Endothelial cell of umbilical vein (primary cell): ENCODE data around the gene UBR3. TPM values are rescaled to one million over a fixed set of nuclear protein-coding genes. Genes with fewer than 3 reads are reported as not detected.

Experiments
- BruUV-seq: library from RNA; stranded (reverse); fragments of 400-500 nt; replicated peaks from 2 replicates; lab custom pipeline; 2021; lab: Mats Ljungman, UMichigan
- CTCF ChIA-PET: fragments of 300-600, 350-600 bp; sonication (Branson Sonifier 250); formaldehyde crosslinking; loops from one replicate; lab custom pipeline; 2021; ENCODE audit warnings: antibody characterized with exemption, inconsistent platforms; lab: Charles Lee
- POLR2A ChIA-PET: fragments of 300-600, 350-600 bp; sonication (Branson Sonifier 250); formaldehyde crosslinking; loops from one replicate; lab custom pipeline; 2021; ENCODE audit warnings: antibody characterized with exemption, inconsistent platforms; lab: Charles Lee
- DNase-seq: peaks from one replicate; pipeline ENCODE4 v3.0.0-alpha.2; 2011; ENCODE audit warnings: low read depth, low spot score
- FAIRE-seq: peaks from 2 replicates; lab custom pipeline; 2011; peaks lifted over from hg19 to GRCh38; lab: Jason Lieb, UNC
- H2AFZ ChIP-seq: 2 replicates; pipeline ENCODE4 v1.6.0; 2012; ENCODE audit warnings: low read depth, low read length, control low read depth, inconsistent platforms
- H3K27ac ChIP-seq: 2 replicates; pipeline ENCODE4 v1.5.1; 2011; ENCODE audit warnings: low read depth, mild to moderate bottlenecking, control low read depth, low read length, moderate library complexity; ENCODE audit not compliant: insufficient read depth
- H3K27me3 ChIP-seq, 2 experiments: 2 replicates each; pipeline versions ENCODE4 v1.6.0 to v1.6.1; 2011; ENCODE audit warnings: low read length in 2 of 2, mixed read lengths in 1 of 2; ENCODE audit not compliant: control insufficient read depth in 2 of 2, insufficient read depth in 2 of 2
- H3K36me3 ChIP-seq, 2 experiments: 2 replicates in 1 of 2; 3 replicates in 1 of 2; pipeline ENCODE4 v1.5.1; 2011; ENCODE audit warnings: low read length in 2 of 2, mild to moderate bottlenecking in 1 of 2, moderate library complexity in 1 of 2; ENCODE audit not compliant: control insufficient read depth in 2 of 2, insufficient read depth in 2 of 2; ENCODE audit errors: extremely low read depth in 1 of 2
- H3K4me1 ChIP-seq: 3 replicates; pipeline ENCODE4 v1.5.1; 2011; ENCODE audit warnings: mild to moderate bottlenecking, low read length; ENCODE audit not compliant: control insufficient read depth, insufficient read depth; ENCODE audit errors: extremely low read depth
- H3K4me2 ChIP-seq: 2 replicates; pipeline ENCODE4 v1.6.1; 2011; ENCODE audit warnings: low read length, control low read depth, mixed read lengths; ENCODE audit not compliant: insufficient read depth
- H3K4me3 ChIP-seq, 3 experiments: fragments of 200-600 bp in 1 of 3; sonication (generic), shearing (Covaris generic) in 1 of 3; replicated peaks in 1 of 3; 2 replicates each; pipeline ENCODE4 v1.5.1; 2011 to 2016; ENCODE audit warnings: control low read depth in 3 of 3, low read length in 3 of 3, mild to moderate bottlenecking in 2 of 3, inconsistent platforms in 1 of 3, low read depth in 1 of 3, moderate library complexity in 1 of 3; ENCODE audit not compliant: insufficient read depth in 1 of 3
- H3K79me2 ChIP-seq: 2 replicates; pipeline ENCODE4 v1.6.0; 2012; ENCODE audit warnings: low read length, inconsistent platforms; ENCODE audit not compliant: control insufficient read depth, insufficient read depth
- H3K9ac ChIP-seq: replicated peaks from 2 replicates; pipeline ENCODE3; 2011; ENCODE audit warnings: low read length, control low read depth; ENCODE audit not compliant: insufficient read depth; ENCODE audit errors: extremely low read depth
- H3K9me1 ChIP-seq: replicated peaks from 3 replicates; pipeline ENCODE4 v1.6.0; 2011; ENCODE audit warnings: mild to moderate bottlenecking, low read length; ENCODE audit not compliant: control insufficient read depth, insufficient read depth; ENCODE audit errors: extremely low read depth
- H3K9me3 ChIP-seq: replicated peaks from 2 replicates; pipeline ENCODE4 v1.5.1; 2012; ENCODE audit warnings: low read length, inconsistent platforms; ENCODE audit not compliant: control insufficient read depth, insufficient read depth
- H4K20me1 ChIP-seq: replicated peaks from 2 replicates; pipeline ENCODE3; 2011; ENCODE audit warnings: mild to moderate bottlenecking, low read length; ENCODE audit not compliant: control insufficient read depth, insufficient read depth; ENCODE audit errors: extremely low read depth
- EZH2 ChIP-seq: IDR thresholded peaks from 2 replicates; pipeline ENCODE4 v1.6.1; 2012; ENCODE audit warnings: borderline replicate concordance, low read depth, mild to moderate bottlenecking, moderate library complexity, low read length, inconsistent platforms; ENCODE audit not compliant: severe bottlenecking
- FOS ChIP-seq: IDR thresholded peaks from 2 replicates; pipeline ENCODE4 v1.6.1; 2011; ENCODE audit warnings: mild to moderate bottlenecking, low read length, moderate library complexity, borderline replicate concordance; ENCODE audit not compliant: insufficient read depth
- GATA2 ChIP-seq: IDR thresholded peaks from 2 replicates; pipeline ENCODE4 v1.7.0; 2011; ENCODE audit warnings: low read depth, mild to moderate bottlenecking, moderate library complexity, mixed read lengths, low read length; ENCODE audit not compliant: insufficient read length, insufficient read depth
- JUN ChIP-seq: IDR thresholded peaks from 2 replicates; pipeline ENCODE4 v1.6.1; 2011; ENCODE audit warnings: borderline replicate concordance, low read depth; ENCODE audit not compliant: insufficient read length, insufficient read depth
- MYC ChIP-seq: IDR thresholded peaks from one replicate; pipeline ENCODE4 v1.6.1; 2011; ENCODE audit warnings: mild to moderate bottlenecking, low read depth, low read length
- POLR2A ChIP-seq: IDR thresholded peaks from 2 replicates; pipeline ENCODE4 v1.6.1; 2012; ENCODE audit warnings: low read depth, mild to moderate bottlenecking, control low read depth, low read length
- POLR2AphosphoS5 ChIP-seq: IDR thresholded peaks from 2 replicates; pipeline ENCODE4 v1.6.1; 2012; ENCODE audit warnings: low read depth, mild to moderate bottlenecking, control low read depth, low read length, moderate library complexity; ENCODE audit not compliant: insufficient read depth
- dilution Hi-C: fragments of 300-500 bp; cut with MboI; formaldehyde crosslinking; loops from one replicate; pipeline ENCODE4 v1.15.0; 2019; ENCODE audit warnings: low sequenced_read_pairs; ENCODE audit not compliant: extremely low pct_ligation_motif_present
- intact Hi-C: fragments of 100-400 bp; cut with micrococcal nuclease; formaldehyde crosslinking; loops from one replicate; pipeline ENCODE4 v1.10.0; 2022
- polyA plus RNA-seq, 4 experiments: library from polyadenylated mRNA; depleted of rRNA in 3 of 4; stranded (reverse) in 3 of 4; unstranded in 1 of 4; fragments of >200 nt; gene quantifications; 2 replicates each; pipeline versions ENCODE4 v1.2.1 to v1.2.3, GENCODE V29; 2011 to 2012; ENCODE audit warnings: missing spikeins in 1 of 4
- total RNA-seq: library from RNA; stranded (reverse); gene quantifications from 2 replicates; pipeline ENCODE4 v1.2.3, GENCODE V29; 2021
- TF ChIP-seq, protein P1 (sequence below), 2 donors: IDR thresholded peaks; 1 replicate in 1 of 2; 2 replicates in 1 of 2; pipeline ENCODE4 v1.5.1; 2011; ENCODE audit warnings: low read length in 2 of 2, mild to moderate bottlenecking in 2 of 2, moderate library complexity in 2 of 2, control low read depth in 1 of 2, inconsistent platforms in 1 of 2, low read depth in 1 of 2; ENCODE audit not compliant: insufficient read depth in 1 of 2; ENCODE audit errors: extremely low read depth in 1 of 2
- TF ChIP-seq, protein P2 (sequence below): IDR thresholded peaks from 2 replicates; pipeline ENCODE4 v1.6.1; 2011; ENCODE audit not compliant: insufficient read depth, insufficient read length

UBR3 gene
- total and polyA plus RNA-seq, 2 donors (not counting 3 experiments of a cell fraction or from before 2014, with no cell fraction given): 5.3 to 27.5 TPM

- Histone ChIP-seq H3K27me3 (no peaks in the 10 kb centered on the region), H3K9me3 (no peaks in the 10 kb centered on the region), H3K36me3 (no peaks in the 10 kb centered on the region), H2AFZ (no peak overlapping the region), H3K4me1 (no peaks in the 10 kb centered on the region), H3K27ac (no peak overlapping the region), H4K20me1 (no peaks in the 10 kb centered on the region), H3K79me2 (no peaks in the 10 kb centered on the region), H3K4me2 (no peak overlapping the region), H3K4me3 (no peak overlapping the region), H3K9me1 (no peaks in the 10 kb centered on the region), H3K9ac (no peak overlapping the region)
- DNase-seq (no peak), FAIRE-seq (no peak)
- dilution Hi-C loops (no loop called here), intact Hi-C loops (no loop called here)
- BruUV-seq: no TSS peak
- ChIA-PET POLR2A (no interaction called here), CTCF (no interaction called here)
- TF ChIP-seq JUN (no peak), POLR2A (no peak)
- TF ChIP-seq, protein P1, sequence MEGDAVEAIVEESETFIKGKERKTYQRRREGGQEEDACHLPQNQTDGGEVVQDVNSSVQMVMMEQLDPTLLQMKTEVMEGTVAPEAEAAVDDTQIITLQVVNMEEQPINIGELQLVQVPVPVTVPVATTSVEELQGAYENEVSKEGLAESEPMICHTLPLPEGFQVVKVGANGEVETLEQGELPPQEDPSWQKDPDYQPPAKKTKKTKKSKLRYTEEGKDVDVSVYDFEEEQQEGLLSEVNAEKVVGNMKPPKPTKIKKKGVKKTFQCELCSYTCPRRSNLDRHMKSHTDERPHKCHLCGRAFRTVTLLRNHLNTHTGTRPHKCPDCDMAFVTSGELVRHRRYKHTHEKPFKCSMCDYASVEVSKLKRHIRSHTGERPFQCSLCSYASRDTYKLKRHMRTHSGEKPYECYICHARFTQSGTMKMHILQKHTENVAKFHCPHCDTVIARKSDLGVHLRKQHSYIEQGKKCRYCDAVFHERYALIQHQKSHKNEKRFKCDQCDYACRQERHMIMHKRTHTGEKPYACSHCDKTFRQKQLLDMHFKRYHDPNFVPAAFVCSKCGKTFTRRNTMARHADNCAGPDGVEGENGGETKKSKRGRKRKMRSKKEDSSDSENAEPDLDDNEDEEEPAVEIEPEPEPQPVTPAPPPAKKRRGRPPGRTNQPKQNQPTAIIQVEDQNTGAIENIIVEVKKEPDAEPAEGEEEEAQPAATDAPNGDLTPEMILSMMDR (IDR thresholded peaks at IDR 0.05; ENCODE audit: extremely low read depth in 1 of 2, insufficient read depth in 1 of 2, low read depth in 1 of 2, low read length in 2 of 2): no peak
These were observed 156.3 kb downstream of the UBR3 start for GRCh38 chr2:169983506-169983905.

- no peak for FAIRE-seq
- H3K9ac ChIP-seq: no peak overlapping the region
- no peaks in the 10 kb centered on the region for H3K27me3 ChIP-seq
- intact Hi-C loops (no loop called here), dilution Hi-C loops (no loop called here)
- no peaks in the 10 kb centered on the region for H3K9me3 ChIP-seq
- TF ChIP-seq FOS (no peak), GATA2 (no peak), POLR2A (no peak), JUN (no peak), POLR2AphosphoS5 (no peak), EZH2 (no peak), MYC (no peak)
- TF ChIP-seq, protein P1 (IDR thresholded peaks at IDR 0.05; ENCODE audit: extremely low read depth in 1 of 2, insufficient read depth in 1 of 2, low read depth in 1 of 2, low read length in 2 of 2): no peak
- TF ChIP-seq, protein P2, sequence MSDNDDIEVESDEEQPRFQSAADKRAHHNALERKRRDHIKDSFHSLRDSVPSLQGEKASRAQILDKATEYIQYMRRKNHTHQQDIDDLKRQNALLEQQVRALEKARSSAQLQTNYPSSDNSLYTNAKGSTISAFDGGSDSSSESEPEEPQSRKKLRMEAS: no peak
- no peaks in the 10 kb centered on the region for H3K9me1 ChIP-seq
- H3K4me2 ChIP-seq: no peak overlapping the region
- no TSS peak for BruUV-seq
- H2AFZ ChIP-seq: no peak overlapping the region
- H4K20me1 ChIP-seq: no peaks in the 10 kb centered on the region
- no peaks in the 10 kb centered on the region for H3K79me2 ChIP-seq
- no peaks in the 10 kb centered on the region for H3K36me3 ChIP-seq
- no peak for DNase-seq
- H3K27ac ChIP-seq: no peak overlapping the region
- POLR2A ChIA-PET: no interaction called here
- CTCF ChIA-PET: no interaction called here
- no peak overlapping the region for H3K4me3 ChIP-seq
- no peaks in the 10 kb centered on the region for H3K4me1 ChIP-seq
These were observed 156.9 kb downstream of the UBR3 start for GRCh38 chr2:169984145-169984544.
